ENCODE measurements around the gene TNS4.
"Not testable (repeated sequence)": the region's sequence is repeated elsewhere in the genome, so short reads cannot be mapped to it uniquely, and the experiment has no call there.

The TNS4 gene

GRCh38 chr17:40501499-40501911, at the start of gene TNS4:
Gene TNS4 (minus strand): TSS chr17:40501623. CDS start chr17:40496425, 5,198 bp downstream.
- H3K4me3 ChIP-seq = no peak within 1 kb of the TSS
- no peak within 1 kb of the TSS for H3K9ac ChIP-seq
- H4K20me1 ChIP-seq = no peaks in the 10 kb centered on the region
- no peaks in the 10 kb centered on the region for H3K9me3 ChIP-seq
- peak within 1 kb of the TSS; percentile 28; the same call in 1 of the 2 replicates for H3K27ac ChIP-seq
- H3K27me3 ChIP-seq = peaks cover 8% of the 10 kb centered on the region; the same call in 1 of the 2 replicates
- peaks cover 61% of the 10 kb centered on the region for H3K4me1 ChIP-seq
- H3K36me3 ChIP-seq = no peaks in the 10 kb centered on the region
- H3K4me2 ChIP-seq = peak within 1 kb of the TSS; percentile 45
- no peak for TF ChIP-seq Cebpa-rat (IDR thresholded peaks at IDR 0.05)

GRCh38 chr17:40550608-40551007, 49.2 kb upstream of the TNS4 start:
- Histone ChIP-seq H4K20me1 (no peaks in the 10 kb centered on the region), H3K27ac (peak overlapping the region; percentile 89), H3K36me3 (peaks cover 5% of the 10 kb centered on the region; the same call in 1 of the 2 replicates), H3K4me3 (no peak overlapping the region), H3K9ac (peak overlapping the region; percentile 64; the same call in 1 of the 2 replicates), H3K27me3 (no peaks in the 10 kb centered on the region), H3K4me1 (peaks cover 100% of the 10 kb centered on the region), H3K9me3 (no peaks in the 10 kb centered on the region), H3K4me2 (peak overlapping the region; percentile 98)
- TF ChIP-seq Cebpa-rat (IDR thresholded peaks at IDR 0.05) = no peak

- Histone ChIP-seq H3K27me3 (no peaks in the 10 kb centered on the region), H3K4me3 (peak overlapping the region; percentile 15; the same call in 1 of the 2 replicates), H3K36me3 (no peaks in the 10 kb centered on the region), H4K20me1 (no peaks in the 10 kb centered on the region), H3K27ac (peak overlapping the region; percentile 89), H3K9me3 (no peaks in the 10 kb centered on the region), H3K4me2 (peak overlapping the region; percentile 98), H3K9ac (peak overlapping the region; percentile 64), H3K4me1 (peaks cover 99% of the 10 kb centered on the region)
- TF ChIP-seq Cebpa-rat (IDR thresholded peaks at IDR 0.05) = peak; percentile 81; the same call in 1 of the 2 replicates
Measured at GRCh38 chr17:40548982-40549685, 47.7 kb upstream of the TNS4 start.

- Histone ChIP-seq H3K4me3 (peak overlapping the region; percentile 6; the same call in 1 of the 2 replicates), H3K27ac (peak overlapping the region; percentile 89), H3K9ac (peak overlapping the region; percentile 64), H3K36me3 (no peaks in the 10 kb centered on the region), H3K4me2 (peak overlapping the region; percentile 98), H4K20me1 (no peaks in the 10 kb centered on the region), H3K27me3 (no peaks in the 10 kb centered on the region), H3K9me3 (no peaks in the 10 kb centered on the region), H3K4me1 (peaks cover 99% of the 10 kb centered on the region)
- TF ChIP-seq Cebpa-rat (IDR thresholded peaks at IDR 0.05) = no peak
Measured at GRCh38 chr17:40548491-40548981, 47.1 kb upstream of the TNS4 start.

- Histone ChIP-seq H3K4me1 (peaks cover 99% of the 10 kb centered on the region), H3K27me3 (no peaks in the 10 kb centered on the region), H3K9me3 (no peaks in the 10 kb centered on the region), H3K27ac (peak overlapping the region; percentile 89), H3K36me3 (no peaks in the 10 kb centered on the region), H3K9ac (peak overlapping the region; percentile 66), H4K20me1 (no peaks in the 10 kb centered on the region), H3K4me3 (peak overlapping the region; percentile 6; the same call in 1 of the 2 replicates), H3K4me2 (peak overlapping the region; percentile 98)
- no peak for TF ChIP-seq Cebpa-rat (IDR thresholded peaks at IDR 0.05)
Measured at GRCh38 chr17:40547785-40548478, 46.5 kb upstream of the TNS4 start.

- Histone ChIP-seq H3K4me3 (peak overlapping the region; percentile 0; the same call in 1 of the 2 replicates), H4K20me1 (no peaks in the 10 kb centered on the region), H3K4me2 (peak overlapping the region; percentile 98), H3K36me3 (no peaks in the 10 kb centered on the region), H3K4me1 (peaks cover 99% of the 10 kb centered on the region), H3K9me3 (no peaks in the 10 kb centered on the region), H3K9ac (peak overlapping the region; percentile 66), H3K27ac (peak overlapping the region; percentile 89), H3K27me3 (no peaks in the 10 kb centered on the region)
- TF ChIP-seq Cebpa-rat (IDR thresholded peaks at IDR 0.05) = no peak
Measured at GRCh38 chr17:40547079-40547784, 45.8 kb upstream of the TNS4 start.

GRCh38 chr17:40546497-40546896, 45.1 kb upstream of the TNS4 start:
- H3K9ac ChIP-seq = peak overlapping the region; percentile 66; the same call in 1 of the 2 replicates
- not testable (repeated sequence) for H3K4me3 ChIP-seq, H3K36me3 ChIP-seq, H4K20me1 ChIP-seq, H3K27me3 ChIP-seq, H3K9me3 ChIP-seq
- H3K27ac ChIP-seq = peak overlapping the region; percentile 89; the same call in 1 of the 2 replicates
- H3K4me1 ChIP-seq = peaks cover 99% of the 10 kb centered on the region
- H3K4me2 ChIP-seq = peak overlapping the region; percentile 98

- H3K4me2 ChIP-seq = no peak overlapping the region; the same call in 1 of the 2 replicates
- H3K4me1 ChIP-seq = peaks cover 99% of the 10 kb centered on the region
- H3K9me3 ChIP-seq = no peaks in the 10 kb centered on the region
- no peak overlapping the region for H3K4me3 ChIP-seq
- no peaks in the 10 kb centered on the region for H3K27me3 ChIP-seq
- no peaks in the 10 kb centered on the region for H4K20me1 ChIP-seq
- H3K9ac ChIP-seq = no peak overlapping the region
- peak overlapping the region; percentile 42 for H3K27ac ChIP-seq
- TF ChIP-seq Cebpa-rat (IDR thresholded peaks at IDR 0.05) = no peak
- no peaks in the 10 kb centered on the region for H3K36me3 ChIP-seq
Measured at GRCh38 chr17:40545660-40546059, 44.2 kb upstream of the TNS4 start.

GRCh38 chr17:40542558-40543411, 41.4 kb upstream of the TNS4 start:
- Histone ChIP-seq H3K4me3 (no peak overlapping the region), H3K4me2 (peak overlapping the region; percentile 76)
- no peak for TF ChIP-seq Cebpa-rat (IDR thresholded peaks at IDR 0.05)

More at GRCh38 chr17:40542558-40543411, 41.4 kb upstream of the TNS4 start:
- Histone ChIP-seq H3K27me3 (no peaks in the 10 kb centered on the region), H4K20me1 (no peaks in the 10 kb centered on the region), H3K9me3 (no peaks in the 10 kb centered on the region), H3K27ac (peak overlapping the region; percentile 77), H3K9ac (peak overlapping the region; percentile 45), H3K4me1 (peaks cover 99% of the 10 kb centered on the region), H3K36me3 (no peaks in the 10 kb centered on the region)

All from BLaER1 (cell line).